Naive B cell (primary cell): Measurements from ENCODE around the gene RRAS2. TPM values are rescaled to one million over a fixed set of nuclear protein-coding genes. Genes with fewer than 3 reads are reported as not detected.
A peak's percentile ranks its signal among the peaks of the same experiment; 100 is the strongest.
"Not testable (repeated sequence)": the region's sequence is repeated elsewhere in the genome, so short reads cannot be mapped to it uniquely, and the experiment has no call there.

ENCODE experiments used
- ATAC-seq, 2 donors: fragments of 150-1000 bp; cut with Tn5 transposase; 2 replicates each; pipeline ENCODE4 v1.10.0; 2021; ENCODE audit warnings: low read depth in 2 of 2, mild to moderate bottlenecking in 2 of 2, moderate library complexity in 2 of 2
- DNase-seq: peaks from one replicate; pipeline ENCODE4 v3.0.0; 2022
- H3K27ac Mint-ChIP-seq, 6 donors: one replicate each; pipeline ENCODE4 v1.8.0; 2020 to 2022; ENCODE audit warnings: mild to moderate bottlenecking in 6 of 6, mixed read lengths in 6 of 6, moderate library complexity in 5 of 6, inconsistent platforms in 2 of 6
- H3K27me3 Mint-ChIP-seq, 3 donors: one replicate each; pipeline ENCODE4 v1.8.0; 2021 to 2022; ENCODE audit warnings: mixed read lengths in 3 of 3, mild to moderate bottlenecking in 1 of 3
- H3K36me3 Mint-ChIP-seq, 2 donors: one replicate each; pipeline ENCODE4 v1.8.0; 2020 to 2022; ENCODE audit warnings: mixed read lengths in 2 of 2, inconsistent platforms in 1 of 2, mild to moderate bottlenecking in 1 of 2
- H3K4me1 Mint-ChIP-seq, 3 donors: one replicate each; pipeline ENCODE4 v1.8.0; 2020 to 2022; ENCODE audit warnings: mixed read lengths in 3 of 3, inconsistent platforms in 1 of 3, mild to moderate bottlenecking in 1 of 3, moderate library complexity in 1 of 3
- H3K4me3 Mint-ChIP-seq, 8 donors: one replicate each; pipeline ENCODE4 v1.8.0; 2020 to 2022; ENCODE audit warnings: mild to moderate bottlenecking in 8 of 8, mixed read lengths in 8 of 8, moderate library complexity in 8 of 8, inconsistent platforms in 2 of 8
- H3K9me3 Mint-ChIP-seq, 7 donors: one replicate each; pipeline ENCODE4 v1.8.0; 2020 to 2022; ENCODE audit warnings: mixed read lengths in 7 of 7, mild to moderate bottlenecking in 5 of 7, inconsistent platforms in 2 of 7, moderate library complexity in 1 of 7
- polyA plus RNA-seq, 6 donors: library from polyadenylated mRNA; unstranded; fragments of 300-500 nt; fragmentation: Illumina TruSeq; gene quantifications; one replicate each; pipeline ENCODE4 v1.2.3, GENCODE V29; 2021; ENCODE audit warnings: low read depth in 6 of 6

The RRAS2 gene
- polyA plus RNA-seq, 6 donors from 2014 or later = 95.9 to 155 (median 118) TPM

- H3K36me3 Mint-ChIP-seq = no peaks in the 10 kb centered on the region
- ATAC-seq = peak; percentile 59 to 63
- DNase-seq = no peak
- H3K27ac Mint-ChIP-seq = peak overlapping the region in 1 of 6 donors; percentile 36
- H3K27me3 Mint-ChIP-seq = no peaks in the 10 kb centered on the region
- peak overlapping the region in 1 of 8 donors; percentile 33 for H3K4me3 Mint-ChIP-seq
- peaks cover 0 to 40% (median 27%) of the 10 kb centered on the region in 3 donors for H3K4me1 Mint-ChIP-seq
- H3K9me3 Mint-ChIP-seq = no peaks in the 10 kb centered on the region
Measured at GRCh38 chr11:14308114-14308896, 50.7 kb downstream of the RRAS2 start.

GRCh38 chr11:14306481-14306880 lies 52.5 kb downstream of the RRAS2 start:
- Mint-ChIP-seq H3K27me3 (no peaks in the 10 kb centered on the region), H3K4me1 (peaks cover 0 to 50% (median 12%) of the 10 kb centered on the region in 3 donors), H3K36me3 (no peaks in the 10 kb centered on the region), H3K27ac (peak overlapping the region in 4 of 6 donors; percentile 8 to 81 (median 58)), H3K4me3 (peak overlapping the region in 3 of 8 donors; percentile 21 to 54 (median 41)), H3K9me3 (no peaks in the 10 kb centered on the region)
- ATAC-seq (no peak), DNase-seq (no peak)

- no peaks in the 10 kb centered on the region for H3K36me3 Mint-ChIP-seq
Measured at GRCh38 chr11:14305649-14306048, 53.3 kb downstream of the RRAS2 start.

DNA sequence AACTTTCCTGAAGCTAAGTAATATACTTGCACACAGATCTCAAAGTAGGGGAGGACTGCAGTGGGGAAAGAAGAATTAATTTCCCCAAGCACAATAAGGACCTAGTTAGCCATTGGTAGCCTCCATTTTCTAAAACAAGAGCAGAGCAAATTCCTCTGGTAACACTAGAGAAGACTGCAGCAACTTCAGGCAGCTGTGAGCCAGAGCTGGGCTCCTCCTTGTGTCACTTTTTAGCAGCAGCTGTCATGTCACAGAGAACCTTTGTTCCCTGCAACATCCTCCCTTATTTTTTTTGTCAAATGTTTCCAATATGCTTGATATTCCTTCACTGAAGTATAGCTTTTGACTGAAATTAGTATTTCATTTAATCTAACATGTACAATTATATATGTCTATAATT lies 54.4 kb downstream of the RRAS2 start:
- no peaks in the 10 kb centered on the region for H3K9me3 Mint-ChIP-seq
- peak overlapping the region in 1 of 6 donors; percentile 70 for H3K27ac Mint-ChIP-seq
- H3K4me1 Mint-ChIP-seq = peaks cover 0 to 50% (median 12%) of the 10 kb centered on the region in 3 donors
- no peaks in the 10 kb centered on the region for H3K27me3 Mint-ChIP-seq
- ATAC-seq (no peak), DNase-seq (no peak)
- H3K4me3 Mint-ChIP-seq = no peak overlapping the region
- H3K36me3 Mint-ChIP-seq = no peaks in the 10 kb centered on the region

More at GRCh38 chr11:14305649-14306048, 53.3 kb downstream of the RRAS2 start:
- H3K9me3 Mint-ChIP-seq = no peaks in the 10 kb centered on the region
- peak overlapping the region in 2 of 6 donors; percentile 8 to 44 for H3K27ac Mint-ChIP-seq
- peaks cover 0 to 50% (median 12%) of the 10 kb centered on the region in 3 donors for H3K4me1 Mint-ChIP-seq
- ATAC-seq (no peak), DNase-seq (no peak)
- H3K4me3 Mint-ChIP-seq = peak overlapping the region in 1 of 8 donors; percentile 10
- H3K27me3 Mint-ChIP-seq = no peaks in the 10 kb centered on the region

GRCh38 chr11:14300661-14301304 lies 58.2 kb downstream of the RRAS2 start:
- Mint-ChIP-seq H3K4me1 (peaks cover 26 to 50% (median 27%) of the 10 kb centered on the region in 3 donors), H3K4me3 (no peak overlapping the region), H3K27me3 (no peaks in the 10 kb centered on the region), H3K27ac (no peak overlapping the region), H3K36me3 (no peaks in the 10 kb centered on the region), H3K9me3 (no peaks in the 10 kb centered on the region)
- ATAC-seq = peak; percentile 82 to 89
- peak; percentile 53 for DNase-seq

DNA sequence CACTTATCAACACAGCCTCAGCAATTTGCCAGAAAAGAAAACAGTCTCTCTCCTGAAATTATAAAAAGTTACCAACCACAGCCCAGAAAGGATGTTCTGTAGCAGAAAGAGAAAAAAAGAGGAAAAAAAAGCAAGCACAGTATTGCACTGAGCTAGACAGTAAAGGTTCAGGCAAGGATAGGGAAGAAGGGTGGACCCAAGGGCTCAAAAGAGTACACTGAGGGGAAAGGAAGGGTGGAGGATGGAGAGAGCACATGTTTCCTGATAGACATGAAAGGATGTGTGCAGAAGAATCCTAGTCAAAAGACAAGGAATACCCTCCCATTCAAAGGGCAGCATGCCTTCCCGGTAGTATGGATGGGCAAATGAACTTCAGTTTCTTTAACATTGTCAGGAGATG lies 59.1 kb downstream of the RRAS2 start:
- Mint-ChIP-seq H3K36me3 (peaks cover 0 to 5% of the 10 kb centered on the region in 2 donors), H3K9me3 (no peaks in the 10 kb centered on the region), H3K4me1 (peaks cover 26 to 45% (median 27%) of the 10 kb centered on the region in 3 donors), H3K4me3 (no peak overlapping the region), H3K27ac (no peak overlapping the region), H3K27me3 (no peaks in the 10 kb centered on the region)
- no peak for DNase-seq
- ATAC-seq = no peak

DNA sequence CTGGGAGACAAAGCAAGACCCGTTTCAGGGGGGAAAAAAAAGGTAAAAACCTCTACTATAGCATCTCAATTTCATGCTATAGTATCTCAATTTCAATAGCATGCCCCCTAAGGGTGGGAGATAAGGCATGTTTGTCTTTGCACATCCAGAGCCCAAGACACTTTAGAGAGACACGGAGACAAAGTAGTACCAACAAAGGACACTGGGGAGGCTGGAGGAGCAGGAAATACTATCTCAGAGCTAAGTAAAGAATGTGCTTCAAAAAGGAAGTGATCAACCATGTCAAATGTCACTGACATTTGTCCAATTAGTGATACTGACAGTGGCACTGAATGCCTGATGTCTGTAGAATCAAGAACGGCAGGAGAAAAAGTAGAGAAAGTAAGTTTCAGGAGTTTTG lies 68.6 kb downstream of the RRAS2 start:
- Mint-ChIP-seq H3K4me3 (no peak overlapping the region), H3K36me3 (peaks cover 19 to 20% of the 10 kb centered on the region in 2 donors), H3K27ac (peak overlapping the region in 2 of 6 donors; percentile 8 to 33), H3K4me1 (peaks cover 12 to 27% (median 18%) of the 10 kb centered on the region in 3 donors), H3K27me3 (no peaks in the 10 kb centered on the region), H3K9me3 (no peaks in the 10 kb centered on the region)
- ATAC-seq (peak; percentile 71 to 75), DNase-seq (no peak)

DNA sequence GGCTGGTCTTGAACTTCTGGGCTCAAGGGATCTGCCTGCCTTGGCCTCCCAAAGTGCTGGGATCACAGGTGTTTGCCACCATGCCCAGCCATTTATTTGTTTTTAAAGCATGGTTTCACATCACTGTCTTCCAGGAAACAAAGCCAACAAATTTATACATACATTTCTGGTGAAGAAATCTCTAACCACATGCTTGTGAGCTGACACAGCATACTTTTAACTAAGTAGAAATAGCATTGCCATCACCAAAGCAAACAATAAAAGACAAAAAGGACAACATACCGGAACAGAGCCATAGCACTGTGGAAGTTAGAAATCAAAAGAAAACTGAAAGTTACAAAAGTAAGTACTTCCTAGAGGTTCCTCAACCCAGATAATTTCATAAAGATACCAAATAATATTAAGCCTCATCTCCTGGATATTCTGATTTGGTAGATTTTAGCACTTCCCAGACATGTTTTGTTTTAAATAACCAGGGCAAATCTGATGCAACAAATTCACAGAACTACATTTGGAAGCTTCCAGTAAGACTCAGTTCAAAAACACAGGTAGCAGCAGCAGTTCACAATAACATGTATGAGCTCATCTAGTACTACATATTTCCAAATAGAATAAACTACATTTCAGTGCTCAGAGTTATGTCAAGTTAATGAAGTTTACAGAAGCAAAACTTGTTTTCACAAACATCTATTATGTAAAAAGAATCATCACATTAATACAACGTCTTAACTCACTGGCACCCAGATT lies 70.6 kb downstream of the RRAS2 start:
- H3K9me3 Mint-ChIP-seq = no peaks in the 10 kb centered on the region
- peaks cover 13 to 37% of the 10 kb centered on the region in 2 donors for H3K36me3 Mint-ChIP-seq
- peaks cover 12 to 33% (median 18%) of the 10 kb centered on the region in 3 donors for H3K4me1 Mint-ChIP-seq
- ATAC-seq (no peak), DNase-seq (no peak)
- H3K27me3 Mint-ChIP-seq = no peaks in the 10 kb centered on the region
- H3K27ac Mint-ChIP-seq = peak overlapping the region; percentile 15 to 79 (median 42)
- no peak overlapping the region for H3K4me3 Mint-ChIP-seq

- not testable (repeated sequence) for DNase-seq
- H3K27ac Mint-ChIP-seq = peak overlapping the region in 3 of 6 donors; percentile 44 to 81 (median 48)
Measured at GRCh38 chr11:14278869-14279268, 80.1 kb downstream of the RRAS2 start.

DNA sequence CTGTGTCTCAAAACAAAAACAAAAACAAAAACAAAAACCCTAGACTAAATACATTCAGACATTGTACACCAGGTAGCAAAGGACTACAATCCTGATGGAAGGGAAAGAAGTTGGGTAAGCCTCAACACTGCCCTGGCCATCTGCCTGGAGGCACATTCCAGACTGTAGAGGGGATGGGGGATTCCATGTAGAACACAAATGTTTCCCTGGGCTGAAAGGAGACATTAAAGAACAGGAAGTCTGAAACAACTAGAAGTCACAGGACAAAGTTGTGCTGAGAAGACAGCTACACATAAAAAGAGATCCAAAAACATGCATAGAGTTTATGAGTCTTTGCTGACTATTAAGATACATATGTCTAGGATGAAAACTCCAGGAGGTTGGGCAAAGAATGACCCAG lies 83.9 kb downstream of the RRAS2 start:
- H3K27ac Mint-ChIP-seq = peak overlapping the region in 5 of 6 donors; percentile 26 to 88 (median 82)
- H3K27me3 Mint-ChIP-seq = no peaks in the 10 kb centered on the region
- no peak for ATAC-seq
- H3K4me3 Mint-ChIP-seq = peak overlapping the region in 2 of 8 donors; percentile 38 to 54
- DNase-seq = no peak
- peaks cover 0 to 5% (median 0%) of the 10 kb centered on the region in 7 donors for H3K9me3 Mint-ChIP-seq
- H3K36me3 Mint-ChIP-seq = peaks cover 0 to 16% of the 10 kb centered on the region in 2 donors
- peaks cover 35 to 46% (median 45%) of the 10 kb centered on the region in 3 donors for H3K4me1 Mint-ChIP-seq

More at GRCh38 chr11:14278869-14279268, 80.1 kb downstream of the RRAS2 start:
- H3K36me3 Mint-ChIP-seq = peaks cover 4 to 12% of the 10 kb centered on the region in 2 donors
- ATAC-seq, H3K4me3 Mint-ChIP-seq, H3K9me3 Mint-ChIP-seq, H3K27me3 Mint-ChIP-seq: not testable (repeated sequence)
- peaks cover 14 to 20% (median 15%) of the 10 kb centered on the region in 3 donors for H3K4me1 Mint-ChIP-seq

- Mint-ChIP-seq H3K9me3 (peaks cover 0 to 5% (median 0%) of the 10 kb centered on the region in 7 donors), H3K27me3 (no peaks in the 10 kb centered on the region), H3K4me1 (peaks cover 40 to 55% (median 53%) of the 10 kb centered on the region in 3 donors), H3K27ac (peak overlapping the region in 1 of 6 donors; percentile 23), H3K4me3 (no peak overlapping the region), H3K36me3 (peaks cover 0 to 16% of the 10 kb centered on the region in 2 donors)
- DNase-seq = no peak
- no peak for ATAC-seq
Measured at GRCh38 chr11:14273895-14274294, 85.1 kb downstream of the RRAS2 start.

GRCh38 chr11:14270690-14271542 lies 88.1 kb downstream of the RRAS2 start:
- peaks cover 34 to 48% (median 48%) of the 10 kb centered on the region in 3 donors for H3K4me1 Mint-ChIP-seq
- DNase-seq = peak; percentile 25
- H3K4me3 Mint-ChIP-seq = peak overlapping the region; percentile 1 to 81 (median 61)
- peak; percentile 62 to 68 for ATAC-seq
- peak overlapping the region; percentile 72 to 95 (median 92) for H3K27ac Mint-ChIP-seq
- H3K36me3 Mint-ChIP-seq = peaks cover 0 to 20% of the 10 kb centered on the region in 2 donors
- H3K9me3 Mint-ChIP-seq = no peaks in the 10 kb centered on the region
- H3K27me3 Mint-ChIP-seq = no peaks in the 10 kb centered on the region
